Measurements from ENCODE around the gene SLC4A2.
"Not testable (repeated sequence)": the region's sequence is repeated elsewhere in the genome, so short reads cannot be mapped to it uniquely, and the experiment has no call there.

The SLC4A2 gene

DNA sequence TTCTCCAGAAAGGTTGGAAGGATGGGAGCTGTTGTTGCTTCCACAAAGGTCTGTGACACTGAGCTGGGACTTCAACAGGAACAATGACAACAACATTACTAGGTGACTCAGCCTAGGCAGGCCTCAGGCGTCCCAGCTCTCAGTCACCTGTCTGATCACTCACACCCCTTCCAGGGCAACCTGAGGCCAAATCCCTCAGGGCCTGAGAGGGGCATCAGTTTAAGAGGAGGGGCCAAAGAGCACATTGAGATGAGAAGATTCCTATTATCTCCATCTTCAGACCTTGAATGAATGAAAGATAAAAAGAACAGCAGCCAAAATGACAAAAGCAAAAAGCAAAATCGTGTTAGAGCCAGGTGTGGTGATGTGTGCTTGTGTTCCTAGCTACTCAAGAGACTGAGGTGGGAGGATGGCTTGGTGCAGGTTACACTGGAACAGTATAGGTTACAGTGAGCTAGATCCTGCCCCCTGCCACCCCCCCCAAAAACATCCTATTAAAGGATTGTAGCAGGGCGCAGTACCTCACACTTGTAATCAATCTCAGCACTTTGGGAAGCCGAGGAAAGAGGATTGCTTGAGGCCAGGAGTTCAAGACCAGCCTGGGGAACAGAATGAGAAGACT, 34.8 kb upstream of the SLC4A2 start, which contains the start of gene ATG9B:
TSS of gene ATG9B (minus strand) at position 60 of the 622 bp plus-strand sequence. CDS start 71 bp downstream, outside the sequence.
- no peak for ATAC-seq
- TF ChIP-seq ZFP3 (CRISPR knock-in tag; IDR thresholded peaks at IDR 0.05) (no peak), OSR1 (CRISPR knock-in tag; IDR thresholded peaks at IDR 0.05) (no peak), ZNF70 (CRISPR knock-in tag; IDR thresholded peaks at IDR 0.05) (no peak), BACH2 (CRISPR knock-in tag; IDR thresholded peaks at IDR 0.05; ENCODE audit: borderline replicate concordance) (no peak)

DNA sequence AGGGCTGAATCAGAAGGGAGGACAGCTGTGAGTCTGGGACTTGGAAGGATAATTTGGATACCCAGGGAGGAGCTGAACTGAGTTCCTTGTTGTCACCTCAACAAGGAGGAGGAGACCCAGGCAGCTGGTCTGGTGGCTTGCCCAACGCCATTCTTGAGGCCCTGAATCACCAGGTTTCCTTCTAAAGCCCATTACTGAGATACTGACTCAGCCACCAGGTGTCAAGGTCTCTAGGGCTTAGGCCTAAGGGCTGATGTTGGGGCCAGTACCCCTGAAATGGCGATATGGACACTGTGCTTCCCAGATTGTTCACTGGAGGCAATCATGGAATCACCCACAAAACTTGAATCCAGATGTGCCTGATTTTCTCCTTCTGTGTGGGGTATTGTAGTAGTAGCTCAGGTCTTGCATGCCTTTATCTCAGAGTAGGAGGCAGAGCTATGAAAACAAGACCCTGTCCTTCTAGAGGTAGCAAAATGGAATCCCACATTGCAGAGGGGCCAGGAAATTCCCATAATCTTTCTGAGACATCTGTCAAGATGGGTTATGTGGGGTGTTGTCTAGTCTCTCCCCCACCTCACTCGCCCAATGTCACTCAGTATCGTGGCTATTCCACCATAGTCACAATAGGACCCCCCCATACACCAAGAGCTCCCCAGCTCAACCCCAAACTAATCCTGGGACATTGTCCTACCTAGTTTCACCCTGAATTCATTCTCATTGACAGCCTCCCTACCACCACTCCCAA, 33.3 kb upstream of the SLC4A2 start:
- TF ChIP-seq ZC3H10 (CRISPR knock-in tag; IDR thresholded peaks at IDR 0.05) (no peak), ARNTL (CRISPR knock-in tag; IDR thresholded peaks at IDR 0.05; ENCODE audit: borderline replicate concordance, low read depth) (no peak), OSR1 (CRISPR knock-in tag; IDR thresholded peaks at IDR 0.05) (no peak), ZFP30 (CRISPR knock-in tag; IDR thresholded peaks at IDR 0.05) (no peak), SNAI2 (CRISPR knock-in tag; IDR thresholded peaks at IDR 0.05) (no peak), ZNF565 (CRISPR knock-in tag; conservative IDR thresholded peaks at IDR 0.05; ENCODE audit: low read depth) (no peak), RARB (CRISPR knock-in tag; IDR thresholded peaks at IDR 0.05) (no peak), ZFP3 (CRISPR knock-in tag; IDR thresholded peaks at IDR 0.05) (no peak), GLIS3 (CRISPR knock-in tag; IDR thresholded peaks at IDR 0.05) (no peak), ZNF70 (CRISPR knock-in tag; IDR thresholded peaks at IDR 0.05) (no peak), CSDC2 (CRISPR knock-in tag; IDR thresholded peaks at IDR 0.05) (no peak)
- TF ChIP-seq, protein P1, sequence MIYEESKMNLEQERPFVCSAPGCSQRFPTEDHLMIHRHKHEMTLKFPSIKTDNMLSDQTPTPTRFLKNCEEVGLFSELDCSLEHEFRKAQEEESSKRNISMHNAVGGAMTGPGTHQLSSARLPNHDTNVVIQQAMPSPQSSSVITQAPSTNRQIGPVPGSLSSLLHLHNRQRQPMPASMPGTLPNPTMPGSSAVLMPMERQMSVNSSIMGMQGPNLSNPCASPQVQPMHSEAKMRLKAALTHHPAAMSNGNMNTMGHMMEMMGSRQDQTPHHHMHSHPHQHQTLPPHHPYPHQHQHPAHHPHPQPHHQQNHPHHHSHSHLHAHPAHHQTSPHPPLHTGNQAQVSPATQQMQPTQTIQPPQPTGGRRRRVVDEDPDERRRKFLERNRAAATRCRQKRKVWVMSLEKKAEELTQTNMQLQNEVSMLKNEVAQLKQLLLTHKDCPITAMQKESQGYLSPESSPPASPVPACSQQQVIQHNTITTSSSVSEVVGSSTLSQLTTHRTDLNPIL (CRISPR knock-in tag; IDR thresholded peaks at IDR 0.05; ENCODE audit: low read depth) = no peak
- TF ChIP-seq, protein P2, sequence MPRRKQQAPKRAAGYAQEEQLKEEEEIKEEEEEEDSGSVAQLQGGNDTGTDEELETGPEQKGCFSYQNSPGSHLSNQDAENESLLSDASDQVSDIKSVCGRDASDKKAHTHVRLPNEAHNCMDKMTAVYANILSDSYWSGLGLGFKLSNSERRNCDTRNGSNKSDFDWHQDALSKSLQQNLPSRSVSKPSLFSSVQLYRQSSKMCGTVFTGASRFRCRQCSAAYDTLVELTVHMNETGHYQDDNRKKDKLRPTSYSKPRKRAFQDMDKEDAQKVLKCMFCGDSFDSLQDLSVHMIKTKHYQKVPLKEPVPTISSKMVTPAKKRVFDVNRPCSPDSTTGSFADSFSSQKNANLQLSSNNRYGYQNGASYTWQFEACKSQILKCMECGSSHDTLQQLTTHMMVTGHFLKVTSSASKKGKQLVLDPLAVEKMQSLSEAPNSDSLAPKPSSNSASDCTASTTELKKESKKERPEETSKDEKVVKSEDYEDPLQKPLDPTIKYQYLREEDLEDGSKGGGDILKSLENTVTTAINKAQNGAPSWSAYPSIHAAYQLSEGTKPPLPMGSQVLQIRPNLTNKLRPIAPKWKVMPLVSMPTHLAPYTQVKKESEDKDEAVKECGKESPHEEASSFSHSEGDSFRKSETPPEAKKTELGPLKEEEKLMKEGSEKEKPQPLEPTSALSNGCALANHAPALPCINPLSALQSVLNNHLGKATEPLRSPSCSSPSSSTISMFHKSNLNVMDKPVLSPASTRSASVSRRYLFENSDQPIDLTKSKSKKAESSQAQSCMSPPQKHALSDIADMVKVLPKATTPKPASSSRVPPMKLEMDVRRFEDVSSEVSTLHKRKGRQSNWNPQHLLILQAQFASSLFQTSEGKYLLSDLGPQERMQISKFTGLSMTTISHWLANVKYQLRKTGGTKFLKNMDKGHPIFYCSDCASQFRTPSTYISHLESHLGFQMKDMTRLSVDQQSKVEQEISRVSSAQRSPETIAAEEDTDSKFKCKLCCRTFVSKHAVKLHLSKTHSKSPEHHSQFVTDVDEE (CRISPR knock-in tag; IDR thresholded peaks at IDR 0.05) = no peak
- TF ChIP-seq, protein P3, sequence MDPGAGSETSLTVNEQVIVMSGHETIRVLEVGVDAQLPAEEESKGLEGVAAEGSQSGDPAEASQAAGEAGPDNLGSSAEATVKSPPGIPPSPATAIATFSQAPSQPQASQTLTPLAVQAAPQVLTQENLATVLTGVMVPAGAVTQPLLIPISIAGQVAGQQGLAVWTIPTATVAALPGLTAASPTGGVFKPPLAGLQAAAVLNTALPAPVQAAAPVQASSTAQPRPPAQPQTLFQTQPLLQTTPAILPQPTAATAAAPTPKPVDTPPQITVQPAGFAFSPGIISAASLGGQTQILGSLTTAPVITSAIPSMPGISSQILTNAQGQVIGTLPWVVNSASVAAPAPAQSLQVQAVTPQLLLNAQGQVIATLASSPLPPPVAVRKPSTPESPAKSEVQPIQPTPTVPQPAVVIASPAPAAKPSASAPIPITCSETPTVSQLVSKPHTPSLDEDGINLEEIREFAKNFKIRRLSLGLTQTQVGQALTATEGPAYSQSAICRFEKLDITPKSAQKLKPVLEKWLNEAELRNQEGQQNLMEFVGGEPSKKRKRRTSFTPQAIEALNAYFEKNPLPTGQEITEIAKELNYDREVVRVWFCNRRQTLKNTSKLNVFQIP (CRISPR knock-in tag; IDR thresholded peaks at IDR 0.05; ENCODE audit: borderline replicate concordance, low read depth) = no peak
- no peak for ATAC-seq

DNA sequence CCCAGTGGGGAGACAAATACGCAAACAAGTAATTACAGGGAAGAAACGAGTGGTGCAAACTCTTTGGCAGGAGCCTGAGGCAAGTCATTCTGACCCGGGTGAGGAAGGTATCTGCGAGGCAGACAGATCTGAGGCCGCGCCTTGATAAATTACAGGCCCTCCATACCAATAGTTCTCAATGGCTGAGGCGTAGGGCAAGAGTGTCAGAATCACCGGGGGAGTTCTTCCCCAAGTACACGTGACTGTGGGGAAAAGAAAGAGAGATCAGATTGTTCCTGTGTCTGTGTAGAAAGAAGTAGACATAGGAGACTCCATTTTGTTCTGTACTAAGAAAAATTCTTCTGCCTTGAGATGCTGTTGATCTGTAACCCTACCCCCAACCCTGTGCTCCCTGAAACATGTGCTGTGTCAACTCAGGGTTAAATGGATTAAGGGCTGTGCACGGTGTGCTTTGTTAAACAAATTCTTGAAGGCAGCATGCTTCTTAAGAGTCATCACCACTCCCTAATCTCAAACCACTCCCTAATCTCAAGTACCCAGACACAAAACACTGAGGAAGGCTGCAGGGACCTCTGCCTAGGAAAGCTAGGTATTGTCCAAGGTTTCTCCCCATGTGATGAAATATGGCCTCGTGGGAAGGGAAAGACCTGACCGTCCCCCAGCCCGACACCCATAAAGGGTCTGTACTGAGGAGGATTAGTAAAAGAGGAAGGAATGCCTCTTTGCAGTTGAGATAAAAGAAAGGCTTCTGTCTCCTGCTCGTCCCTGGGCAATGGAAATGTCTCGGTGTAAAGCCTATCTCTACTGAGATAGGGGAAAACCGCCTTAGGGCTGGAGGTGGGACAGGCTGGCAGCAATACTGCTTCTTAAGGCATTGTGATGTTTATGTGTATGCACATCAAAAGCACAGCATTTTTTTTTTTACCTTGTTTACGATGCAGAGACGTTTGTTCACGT, 32.3 kb upstream of the SLC4A2 start:
- ATAC-seq = not testable (repeated sequence)

DNA sequence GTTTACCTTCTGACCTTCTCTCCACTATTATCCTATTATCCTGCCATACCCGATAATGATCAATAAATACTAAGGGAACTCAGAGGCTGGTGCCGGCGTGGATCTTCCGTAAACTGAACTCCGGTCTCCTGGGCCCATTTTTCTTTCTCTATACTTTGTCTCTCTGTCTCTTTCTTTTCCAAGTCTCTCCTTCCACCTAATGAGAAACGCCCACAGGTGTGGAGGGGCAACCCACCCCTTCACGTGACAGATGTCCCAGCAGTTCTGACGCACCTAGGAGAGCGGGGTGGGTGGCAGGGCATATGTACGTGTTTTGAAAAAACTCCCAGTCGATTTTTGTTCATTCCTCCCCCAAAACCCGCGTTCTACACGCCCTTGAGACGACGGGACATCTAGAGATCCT, 31.7 kb upstream of the SLC4A2 start:
- ATAC-seq = not testable (repeated sequence)

DNA sequence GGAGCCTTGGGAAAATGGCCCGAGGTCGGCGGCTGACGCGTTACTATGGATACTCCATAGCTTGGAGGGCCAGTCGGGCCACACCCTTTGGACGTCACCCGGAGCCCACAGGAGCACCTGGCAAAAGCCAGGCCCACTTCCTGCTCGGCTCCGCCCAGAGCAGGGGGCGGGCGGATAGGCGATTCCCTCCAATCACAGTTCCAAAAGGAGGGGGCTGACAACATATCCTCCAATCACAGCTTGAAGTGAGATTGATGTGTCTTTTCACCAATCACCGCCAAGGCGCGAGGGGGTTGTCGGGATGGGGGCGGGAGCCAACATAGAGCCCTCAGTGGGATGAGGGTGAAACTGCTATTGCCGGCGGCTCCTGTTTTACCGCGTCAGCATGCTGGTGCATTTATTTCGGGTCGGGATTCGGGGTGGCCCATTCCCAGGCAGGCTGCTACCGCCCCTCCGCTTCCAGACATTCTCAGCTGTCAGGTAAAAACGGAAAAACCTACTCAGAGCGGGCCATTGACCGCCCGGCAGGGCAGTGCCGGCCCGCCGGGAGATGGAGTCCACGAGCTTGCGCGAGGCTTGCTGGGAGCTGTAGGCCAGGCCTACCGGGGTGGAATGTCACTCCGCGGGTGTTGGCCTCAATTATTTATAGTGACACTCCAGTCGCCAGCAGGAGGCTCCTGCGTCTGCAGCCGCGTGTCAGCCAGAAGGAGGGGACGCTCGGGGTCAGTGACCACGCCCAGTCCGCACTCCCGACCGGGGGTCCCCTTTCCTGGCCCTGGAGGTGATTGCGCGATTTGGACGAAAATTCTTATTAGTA, 31.1 kb upstream of the SLC4A2 start, which contains the start of gene ABCB8:
TSS of gene ABCB8 (plus strand) at position 320 of the 817 bp plus-strand sequence. CDS start at position 386, 66 bp downstream.
- TF ChIP-seq, protein P2 (CRISPR knock-in tag; IDR thresholded peaks at IDR 0.05) = 0 out of 2 replicates have a peak, but pooled peaks have one; percentile 80
- TF ChIP-seq, protein P4, sequence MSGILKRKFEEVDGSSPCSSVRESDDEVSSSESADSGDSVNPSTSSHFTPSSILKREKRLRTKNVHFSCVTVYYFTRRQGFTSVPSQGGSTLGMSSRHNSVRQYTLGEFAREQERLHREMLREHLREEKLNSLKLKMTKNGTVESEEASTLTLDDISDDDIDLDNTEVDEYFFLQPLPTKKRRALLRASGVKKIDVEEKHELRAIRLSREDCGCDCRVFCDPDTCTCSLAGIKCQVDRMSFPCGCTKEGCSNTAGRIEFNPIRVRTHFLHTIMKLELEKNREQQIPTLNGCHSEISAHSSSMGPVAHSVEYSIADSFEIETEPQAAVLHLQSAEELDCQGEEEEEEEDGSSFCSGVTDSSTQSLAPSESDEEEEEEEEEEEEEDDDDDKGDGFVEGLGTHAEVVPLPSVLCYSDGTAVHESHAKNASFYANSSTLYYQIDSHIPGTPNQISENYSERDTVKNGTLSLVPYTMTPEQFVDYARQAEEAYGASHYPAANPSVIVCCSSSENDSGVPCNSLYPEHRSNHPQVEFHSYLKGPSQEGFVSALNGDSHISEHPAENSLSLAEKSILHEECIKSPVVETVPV (CRISPR knock-in tag; IDR thresholded peaks at IDR 0.05) = no peak
- peak; percentile 96 for ATAC-seq
